GM21515 (cell line): ENCODE results near the gene PDE8A.

Source experiments
- ATAC-seq: cut with Tn5 transposase; IDR thresholded peaks from one replicate; pipeline ENCODE4 v1.9.1; 2021; ENCODE audit not compliant: unreplicated experiment

Gene PDE8A

GRCh38 chr15:85031086-85031943, 49.7 kb downstream of the PDE8A start:
- no peak for ATAC-seq

- ATAC-seq: no peak
These were observed 50.4 kb downstream of the PDE8A start for GRCh38 chr15:85031944-85032558.

GRCh38 chr15:85033148-85033547, 51.5 kb downstream of the PDE8A start:
- ATAC-seq: no peak

GRCh38 chr15:85034276-85034675, 52.6 kb downstream of the PDE8A start:
- ATAC-seq: no peak

GRCh38 chr15:85035980-85036379, 54.3 kb downstream of the PDE8A start:
- no peak for ATAC-seq

- ATAC-seq: no peak
These were observed 55.1 kb downstream of the PDE8A start for GRCh38 chr15:85036716-85037115.

GRCh38 chr15:85037641-85038040, 56.0 kb downstream of the PDE8A start:
- no peak for ATAC-seq

GRCh38 chr15:85041230-85041629, 59.6 kb downstream of the PDE8A start:
- ATAC-seq: no peak

- no peak for ATAC-seq
These were observed 62.7 kb downstream of the PDE8A start for GRCh38 chr15:85044251-85044853.

GRCh38 chr15:85044894-85045293, 63.2 kb downstream of the PDE8A start:
- no peak for ATAC-seq

- ATAC-seq: no peak
These were observed 64.0 kb downstream of the PDE8A start for GRCh38 chr15:85045615-85046014.

GRCh38 chr15:85047271-85047948, 65.8 kb downstream of the PDE8A start:
- no peak for ATAC-seq

- no peak for ATAC-seq
These were observed 66.8 kb downstream of the PDE8A start for GRCh38 chr15:85048430-85048829.

GRCh38 chr15:85049805-85050204, 68.1 kb downstream of the PDE8A start:
- no peak for ATAC-seq

- ATAC-seq: no peak
These were observed 78.1 kb downstream of the PDE8A start for GRCh38 chr15:85059734-85060133.

- no peak for ATAC-seq
These were observed 80.9 kb downstream of the PDE8A start for GRCh38 chr15:85062560-85062959.

- ATAC-seq: no peak
These were observed 81.4 kb downstream of the PDE8A start for GRCh38 chr15:85063088-85063487.

GRCh38 chr15:85063522-85064079, 81.9 kb downstream of the PDE8A start:
- ATAC-seq: no peak

- no peak for ATAC-seq
These were observed 83.1 kb downstream of the PDE8A start for GRCh38 chr15:85064710-85065109.

- ATAC-seq: no peak
These were observed 89.4 kb downstream of the PDE8A start for GRCh38 chr15:85071061-85071460.

- no peak for ATAC-seq
These were observed 89.8 kb downstream of the PDE8A start for GRCh38 chr15:85071504-85071903.
